ENCODE data around the gene NCAPD2. TPM values are rescaled to one million over a fixed set of nuclear protein-coding genes. Genes with fewer than 3 reads are reported as not detected.
"Not testable (repeated sequence)": the region's sequence is repeated elsewhere in the genome, so short reads cannot be mapped to it uniquely, and the experiment has no call there.

Gene NCAPD2
- total and polyA plus RNA-seq, 2 donors (not counting 1 experiment from before 2014, with no cell fraction given), result 19.9 to 42.1 TPM

DNA sequence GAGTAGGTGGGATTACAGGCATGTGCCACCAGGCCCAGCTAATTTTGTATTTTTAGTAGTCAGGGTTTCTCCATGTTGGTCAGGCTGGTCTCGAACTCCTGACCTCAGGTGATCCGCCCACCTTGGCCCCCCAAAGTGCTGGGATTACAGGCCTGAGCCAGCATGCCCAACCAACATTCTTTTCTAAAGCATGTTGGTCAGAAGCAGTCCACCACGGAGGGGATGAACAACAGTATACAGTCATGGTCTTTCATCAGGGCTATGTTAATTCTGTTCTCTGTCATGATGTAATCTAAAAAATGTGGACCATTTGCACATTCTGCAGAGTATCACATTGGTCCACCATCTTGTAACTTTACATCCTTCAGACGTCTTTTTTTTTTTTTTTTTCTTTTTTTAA, 4.5 kb upstream of the NCAPD2 start:
- 88% methylated on average over 3 of the region's 4 CpGs for WGBS (ENCODE audit: insufficient coverage)
- Histone ChIP-seq H4K20me1 (ENCODE audit: control insufficient read depth, insufficient read depth, low read length, poor library complexity, severe bottlenecking) (no peaks in the 10 kb centered on the region), H3K4me2 (replicated peaks; ENCODE audit: low read depth, low read length, poor library complexity, severe bottlenecking) (no peak overlapping the region), H3K9ac (ENCODE audit: low read length) (no peak overlapping the region), H3K4me3 (ENCODE audit: control extremely low read depth in 1 of 5, extremely low read depth in 1 of 5, insufficient read depth in 1 of 5, low read depth in 2 of 5, low read length in 4 of 5) (no peak overlapping the region), H3K27ac (ENCODE audit: low read length in 2 of 2) (no peak overlapping the region), H3K27me3 (replicated peaks in 1 of 4; ENCODE audit: control extremely low read depth in 1 of 4, control insufficient read depth in 3 of 4, insufficient read depth in 4 of 4, low read length in 3 of 4) (no peaks in the 10 kb centered on the region), H3K79me2 (ENCODE audit: control insufficient read depth, insufficient read depth, low read length) (peaks cover 7% of the 10 kb centered on the region), H3K9me3 (ENCODE audit: control extremely low read depth in 1 of 3, control insufficient read depth in 2 of 3, insufficient read depth in 1 of 3, low read length in 2 of 3) (no peaks in the 10 kb centered on the region), H3K4me1 (ENCODE audit: control insufficient read depth in 2 of 2, insufficient read depth in 2 of 2, low read length in 2 of 2) (peaks cover 9 to 13% of the 10 kb centered on the region in 2 donors), H3K36me3 (replicated peaks in 1 of 2; ENCODE audit: control extremely low read depth in 1 of 2, control insufficient read depth in 1 of 2, extremely low read depth in 1 of 2, insufficient read depth in 2 of 2, low read length in 1 of 2) (peaks cover 2 to 10% of the 10 kb centered on the region in 2 experiments), H2AFZ (ENCODE audit: insufficient read depth, low read depth, low read length, poor library complexity, severe bottlenecking) (no peak overlapping the region)
- H3K27me3 Mint-ChIP-seq, result no peaks in the 10 kb centered on the region
- ATAC-seq (ENCODE audit: low read depth) (no peak), DNase-seq (no peak)
- POLR2A ChIA-PET, result interaction anchor here (0.6 to 0.7 kb wide), 2 partner anchors 13 to 46 kb away, joined by 5 to 7 read pairs; no protein-coding TSS in a partner anchor
- no peak overlapping the region for H3K27ac Mint-ChIP-seq
- H3K4me3 Mint-ChIP-seq, result no peak overlapping the region
- peaks cover 16% of the 10 kb centered on the region for H3K4me1 Mint-ChIP-seq
- H3K9me3 Mint-ChIP-seq (ENCODE audit: insufficient read depth), result no peaks in the 10 kb centered on the region
- TF ChIP-seq, protein P1, sequence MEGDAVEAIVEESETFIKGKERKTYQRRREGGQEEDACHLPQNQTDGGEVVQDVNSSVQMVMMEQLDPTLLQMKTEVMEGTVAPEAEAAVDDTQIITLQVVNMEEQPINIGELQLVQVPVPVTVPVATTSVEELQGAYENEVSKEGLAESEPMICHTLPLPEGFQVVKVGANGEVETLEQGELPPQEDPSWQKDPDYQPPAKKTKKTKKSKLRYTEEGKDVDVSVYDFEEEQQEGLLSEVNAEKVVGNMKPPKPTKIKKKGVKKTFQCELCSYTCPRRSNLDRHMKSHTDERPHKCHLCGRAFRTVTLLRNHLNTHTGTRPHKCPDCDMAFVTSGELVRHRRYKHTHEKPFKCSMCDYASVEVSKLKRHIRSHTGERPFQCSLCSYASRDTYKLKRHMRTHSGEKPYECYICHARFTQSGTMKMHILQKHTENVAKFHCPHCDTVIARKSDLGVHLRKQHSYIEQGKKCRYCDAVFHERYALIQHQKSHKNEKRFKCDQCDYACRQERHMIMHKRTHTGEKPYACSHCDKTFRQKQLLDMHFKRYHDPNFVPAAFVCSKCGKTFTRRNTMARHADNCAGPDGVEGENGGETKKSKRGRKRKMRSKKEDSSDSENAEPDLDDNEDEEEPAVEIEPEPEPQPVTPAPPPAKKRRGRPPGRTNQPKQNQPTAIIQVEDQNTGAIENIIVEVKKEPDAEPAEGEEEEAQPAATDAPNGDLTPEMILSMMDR (IDR thresholded peaks at IDR 0.05), result no peak
- TF ChIP-seq EZH2 (IDR thresholded peaks at IDR 0.05; ENCODE audit: borderline replicate concordance, insufficient read depth, low read depth, low read length, poor library complexity, severe bottlenecking), result no peak
- intact Hi-C loops (cut with micrococcal nuclease), result no loop called here
- CTCF ChIA-PET, result no interaction called here

DNA sequence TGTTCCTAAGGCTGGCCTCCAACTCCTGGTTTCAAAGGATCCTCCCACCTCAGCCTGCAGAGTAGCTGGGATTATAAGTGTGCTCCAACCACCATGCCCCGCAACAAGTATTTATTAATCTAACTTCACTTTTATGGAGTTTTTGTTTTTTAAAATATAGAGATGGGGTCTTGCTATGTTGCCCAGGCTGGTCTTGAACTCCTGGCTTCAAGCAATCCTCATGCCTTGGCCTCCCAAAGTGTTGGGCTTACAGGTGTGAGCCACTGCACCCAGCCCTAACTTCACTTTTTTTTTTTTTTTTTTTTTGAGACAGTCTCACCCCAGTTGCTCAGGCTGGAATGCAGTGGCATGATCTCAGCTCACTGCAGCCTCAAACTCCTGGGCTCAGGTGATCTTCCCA, 3.2 kb upstream of the NCAPD2 start:
- H3K27me3 ChIP-seq (replicated peaks in 1 of 4; ENCODE audit: control extremely low read depth in 1 of 4, control insufficient read depth in 3 of 4, insufficient read depth in 4 of 4, low read length in 3 of 4); H3K4me3 ChIP-seq (ENCODE audit: control extremely low read depth in 1 of 5, extremely low read depth in 1 of 5, insufficient read depth in 1 of 5, low read depth in 2 of 5, low read length in 4 of 5); H3K9ac ChIP-seq (ENCODE audit: low read length); H3K27ac Mint-ChIP-seq; H3K27ac ChIP-seq (ENCODE audit: low read length in 2 of 2); H3K4me3 Mint-ChIP-seq; H3K9me3 ChIP-seq (ENCODE audit: control extremely low read depth in 1 of 3, control insufficient read depth in 2 of 3, insufficient read depth in 1 of 3, low read length in 2 of 3); H3K27me3 Mint-ChIP-seq; intact Hi-C loops (cut with micrococcal nuclease); H4K20me1 ChIP-seq (ENCODE audit: control insufficient read depth, insufficient read depth, low read length, poor library complexity, severe bottlenecking); H3K4me2 ChIP-seq (replicated peaks; ENCODE audit: low read depth, low read length, poor library complexity, severe bottlenecking); ATAC-seq (ENCODE audit: low read depth); H2AFZ ChIP-seq (ENCODE audit: insufficient read depth, low read depth, low read length, poor library complexity, severe bottlenecking); DNase-seq; H3K9me3 Mint-ChIP-seq (ENCODE audit: insufficient read depth); H3K79me2 ChIP-seq (ENCODE audit: control insufficient read depth, insufficient read depth, low read length): not testable (repeated sequence)
- Histone ChIP-seq H3K4me1 (ENCODE audit: control insufficient read depth in 2 of 2, insufficient read depth in 2 of 2, low read length in 2 of 2) (peaks cover 21 to 25% of the 10 kb centered on the region in 2 donors), H3K36me3 (replicated peaks in 1 of 2; ENCODE audit: control extremely low read depth in 1 of 2, control insufficient read depth in 1 of 2, extremely low read depth in 1 of 2, insufficient read depth in 2 of 2, low read length in 1 of 2) (peaks cover 2 to 13% of the 10 kb centered on the region in 2 experiments)
- CTCF ChIA-PET, result interaction anchor here (0.6 to 1.5 kb wide), 2 partner anchors 8 to 25 kb away, joined by 5 to 6 read pairs; no protein-coding TSS in a partner anchor
- peaks cover 28% of the 10 kb centered on the region for H3K4me1 Mint-ChIP-seq
- POLR2A ChIA-PET, result interaction anchor here (4.8 kb wide), 1 partner anchor 20 kb away, joined by 46 read pairs; the partner anchor contains the start of gene VAMP1
- WGBS (ENCODE audit: insufficient coverage), result no CpG with 5 or more reads among the region's 1 CpG

All from B cell (primary cell).